Measurements from ENCODE around the gene RRP15. TPM values are rescaled to one million over a fixed set of nuclear protein-coding genes. Genes with fewer than 3 reads are reported as not detected.

RRP15 gene
- total RNA-seq, 4 donors from 2014 or later = 1.2 to 3.8 (median 2.0) TPM

GRCh38 chr1:218284377-218284916 is 646 bp upstream of the RRP15 start:
- no peaks in the 10 kb centered on the region for H3K9me3 ChIP-seq
- in situ Hi-C loops (cut with MboI; ENCODE audit: low pct_ligation_motif_present in 1 of 4, low pct_unique_long_range_greater_than_20kb in 1 of 4, low sequenced_read_pairs in 3 of 4) (no loop called here), intact Hi-C loops (cut with DNase I; ENCODE audit: low total_unique reads) (no loop called here)
- no peaks in the 10 kb centered on the region for H3K36me3 ChIP-seq
- TF ChIP-seq POLR2AphosphoS5 (IDR thresholded peaks at IDR 0.05) (no peak), POLR2A (IDR thresholded peaks at IDR 0.05) (no peak), CTCF (IDR thresholded peaks at IDR 0.05) (no peak), EP300 (IDR thresholded peaks at IDR 0.05; ENCODE audit: low read depth) (no peak)
- no peaks in the 10 kb centered on the region for H3K27me3 ChIP-seq
- peak overlapping the region; percentile 49 to 76 (median 66) for H3K4me3 ChIP-seq
- DNase-seq = no peak
- peak overlapping the region; percentile 67 to 80 (median 74) for H3K27ac ChIP-seq
- 11 to 40% methylated on average over 1 to 26 of the region's 26 CpGs for WGBS, 2 donors (ENCODE audit: low coverage in 1 of 2)
- H3K4me1 ChIP-seq = peaks cover 0 to 21% (median 12%) of the 10 kb centered on the region in 4 donors

DNA sequence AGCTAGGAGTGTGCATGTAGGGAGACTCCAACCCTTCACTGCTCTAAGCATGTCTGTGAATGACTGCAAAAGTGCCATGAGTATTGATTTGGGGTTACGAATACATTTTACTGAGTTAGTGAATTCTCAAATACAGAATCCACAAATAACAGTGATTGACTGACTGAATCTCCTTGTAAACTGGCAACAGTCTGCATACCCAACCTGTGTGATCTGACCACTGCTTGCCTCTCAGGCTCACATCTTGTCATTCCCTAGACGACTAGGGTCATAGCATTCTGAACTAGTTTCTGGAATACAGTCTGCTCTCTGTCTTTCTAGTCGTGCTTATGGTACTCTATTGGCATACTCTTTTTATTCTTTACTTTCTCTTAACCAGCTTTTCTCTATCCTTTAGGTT is 7.4 kb downstream of the RRP15 start:
- DNase-seq = no peak
- 86 to 88% methylated on average over 1 to 3 of the region's 3 CpGs for WGBS, 2 donors (ENCODE audit: low coverage in 1 of 2)
- Histone ChIP-seq H3K36me3 (peaks cover 0 to 6% (median 0%) of the 10 kb centered on the region in 4 donors), H3K4me1 (peaks cover 0 to 4% (median 0%) of the 10 kb centered on the region in 4 donors), H3K27ac (no peak overlapping the region), H3K4me3 (no peak overlapping the region), H3K27me3 (no peaks in the 10 kb centered on the region), H3K9me3 (no peaks in the 10 kb centered on the region)
- in situ Hi-C loops (cut with MboI; ENCODE audit: low pct_ligation_motif_present in 1 of 4, low pct_unique_long_range_greater_than_20kb in 1 of 4, low sequenced_read_pairs in 3 of 4) = no loop called here
- TF ChIP-seq CTCF (IDR thresholded peaks at IDR 0.05) (no peak), POLR2A (IDR thresholded peaks at IDR 0.05) (no peak), EP300 (IDR thresholded peaks at IDR 0.05; ENCODE audit: low read depth) (no peak), POLR2AphosphoS5 (IDR thresholded peaks at IDR 0.05) (no peak)
- intact Hi-C loops (cut with DNase I; ENCODE audit: low total_unique reads) = no loop called here

- Histone ChIP-seq H3K36me3 (peaks cover 0 to 6% (median 0%) of the 10 kb centered on the region in 4 donors), H3K4me3 (no peak overlapping the region), H3K4me1 (no peaks in the 10 kb centered on the region), H3K9me3 (no peaks in the 10 kb centered on the region), H3K27ac (no peak overlapping the region), H3K27me3 (no peaks in the 10 kb centered on the region)
- DNase-seq = no peak
- in situ Hi-C loops (cut with MboI; ENCODE audit: low pct_ligation_motif_present in 1 of 4, low pct_unique_long_range_greater_than_20kb in 1 of 4, low sequenced_read_pairs in 3 of 4) (no loop called here), intact Hi-C loops (cut with DNase I; ENCODE audit: low total_unique reads) (no loop called here)
- no peak for TF ChIP-seq CTCF (IDR thresholded peaks at IDR 0.05)
- TF ChIP-seq POLR2AphosphoS5 (IDR thresholded peaks at IDR 0.05) = no peak
- TF ChIP-seq EP300 (IDR thresholded peaks at IDR 0.05; ENCODE audit: low read depth) = no peak
- TF ChIP-seq POLR2A (IDR thresholded peaks at IDR 0.05) = no peak
- 75 to 89% methylated on average over 2 to 3 of the region's 3 CpGs for WGBS, 2 donors (ENCODE audit: low coverage in 1 of 2)
Observed at GRCh38 chr1:218294546-218294945, 9.5 kb downstream of the RRP15 start.

DNA sequence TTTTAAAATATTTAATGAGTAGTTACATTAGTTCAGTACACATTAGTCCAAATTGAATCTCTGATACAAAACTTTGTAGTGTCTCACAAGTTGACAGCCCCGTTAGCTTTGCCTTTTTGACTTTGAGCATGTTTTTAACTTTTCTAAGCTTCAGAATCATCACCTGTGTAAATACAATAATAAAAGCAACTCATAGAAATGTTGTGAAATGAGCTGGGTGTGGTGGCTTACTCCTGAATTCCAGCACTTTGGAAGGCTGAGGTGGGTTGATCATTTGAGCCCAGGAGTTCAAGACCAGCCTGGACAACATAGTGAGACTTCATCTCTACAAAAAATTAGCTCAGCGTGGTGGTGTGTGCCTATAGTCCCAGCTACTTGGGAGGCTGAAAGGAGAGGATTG is 11.1 kb downstream of the RRP15 start:
- TF ChIP-seq POLR2AphosphoS5 (IDR thresholded peaks at IDR 0.05) = no peak
- no peak for TF ChIP-seq CTCF (IDR thresholded peaks at IDR 0.05)
- no peak for TF ChIP-seq EP300 (IDR thresholded peaks at IDR 0.05; ENCODE audit: low read depth)
- TF ChIP-seq POLR2A (IDR thresholded peaks at IDR 0.05) = no peak
- in situ Hi-C loops (cut with MboI; ENCODE audit: low pct_ligation_motif_present in 1 of 4, low pct_unique_long_range_greater_than_20kb in 1 of 4, low sequenced_read_pairs in 3 of 4) = no loop called here
- H3K9me3 ChIP-seq = no peaks in the 10 kb centered on the region
- 68 to 77% methylated on average over 2 of the region's 2 CpGs for WGBS, 2 donors (ENCODE audit: low coverage in 1 of 2)
- no peaks in the 10 kb centered on the region for H3K4me1 ChIP-seq
- intact Hi-C loops (cut with DNase I; ENCODE audit: low total_unique reads) = no loop called here
- no peak overlapping the region for H3K27ac ChIP-seq
- no peaks in the 10 kb centered on the region for H3K27me3 ChIP-seq
- H3K4me3 ChIP-seq = no peak overlapping the region
- peaks cover 0 to 6% (median 0%) of the 10 kb centered on the region in 4 donors for H3K36me3 ChIP-seq
- DNase-seq = no peak

Measured in transverse colon (tissue), 4 donors.